Neural cell (in vitro differentiated cells): Measurements from ENCODE around the gene TRAPPC10. TPM values are rescaled to one million over a fixed set of nuclear protein-coding genes. Genes with fewer than 3 reads are reported as not detected.

Experiments used
- H2AFZ ChIP-seq: fragments of 200-600, 300-800 bp; sonication (generic), shearing (Covaris generic); 2 replicates; pipeline ENCODE4 v1.6.0; 2014; ENCODE audit warnings: low read depth, mild to moderate bottlenecking, antibody characterized with exemption, low read length, moderate library complexity
- H3F3A ChIP-seq: fragments of 200-600 bp; shearing (Covaris generic); 2 replicates; pipeline ENCODE4 v1.6.1; 2016; ENCODE audit warnings: mild to moderate bottlenecking, moderate library complexity, mixed read lengths, antibody characterized with exemption, low read length; ENCODE audit not compliant: insufficient read depth, poor library complexity, severe bottlenecking
- H3K27ac ChIP-seq: fragments of 200-600, 300-800 bp; sonication (generic), shearing (Covaris generic); 2 replicates; pipeline ENCODE4 v1.5.1; 2014; ENCODE audit warnings: mild to moderate bottlenecking, low read length, moderate library complexity
- H3K27me3 ChIP-seq: fragments of 300-800, 200-600 bp; sonication (generic), shearing (Covaris generic); 2 replicates; pipeline ENCODE4 v1.6.0; 2014; ENCODE audit warnings: mild to moderate bottlenecking, low read depth, low read length, moderate library complexity; ENCODE audit not compliant: insufficient read depth
- H3K36me3 ChIP-seq: fragments of 300-800, 200-600 bp; sonication (generic), shearing (Covaris generic); 2 replicates; pipeline ENCODE4 v1.5.1; 2014; ENCODE audit warnings: mild to moderate bottlenecking, antibody characterized with exemption, low read length, moderate library complexity; ENCODE audit not compliant: insufficient read depth
- H3K4me2 ChIP-seq: fragments of 300-800, 200-600 bp; sonication (generic), shearing (Covaris generic); 2 replicates; pipeline ENCODE4 v1.6.0; 2014; ENCODE audit warnings: mild to moderate bottlenecking, low read length
- H3K4me3 ChIP-seq: fragments of 300-800, 200-600 bp; sonication (generic), shearing (Covaris generic); 2 replicates; pipeline ENCODE4 v1.5.1; 2014; ENCODE audit warnings: mild to moderate bottlenecking, low read length, moderate library complexity
- H3K79me2 ChIP-seq: fragments of 200-600 bp; shearing (Covaris generic); replicated peaks from 2 replicates; pipeline ENCODE4 v1.6.0; 2014; ENCODE audit warnings: mild to moderate bottlenecking, low read length, moderate library complexity; ENCODE audit not compliant: insufficient read depth
- H3K9ac ChIP-seq: fragments of 300-800, 200-600 bp; sonication (generic), shearing (Covaris generic); 2 replicates; pipeline ENCODE4 v1.6.1; 2016; ENCODE audit warnings: mild to moderate bottlenecking, low read length, mixed read lengths
- H3K9me2 ChIP-seq: fragments of 200-600 bp; shearing (Covaris generic); 2 replicates; pipeline ENCODE4 v1.6.1; 2016; ENCODE audit warnings: mild to moderate bottlenecking, low read length, mixed read lengths; ENCODE audit not compliant: insufficient read depth
- H3K9me3 ChIP-seq: fragments of 200-600, 300-800 bp; sonication (generic), shearing (Covaris generic); 2 replicates; pipeline ENCODE4 v1.6.1; 2016; ENCODE audit warnings: mild to moderate bottlenecking, mixed run types, low read length, moderate library complexity, mixed read lengths
- H4K20me1 ChIP-seq: fragments of 200-600 bp; shearing (Covaris generic); 2 replicates; pipeline ENCODE4 v1.6.1; 2016; ENCODE audit warnings: mild to moderate bottlenecking, mixed run types; ENCODE audit not compliant: insufficient read depth
- EP300 ChIP-seq: fragments of 450-650 bp; conservative IDR thresholded peaks from 2 replicates; pipeline ENCODE4 v1.6.1; 2014; ENCODE audit warnings: antibody characterized with exemption, mild to moderate bottlenecking, moderate library complexity; ENCODE audit not compliant: poor library complexity, severe bottlenecking
- EZH2 ChIP-seq: fragments of 200-600, 300-800 bp; shearing (Covaris generic), sonication (generic); IDR thresholded peaks from 2 replicates; pipeline ENCODE4 v1.6.1; 2014; ENCODE audit warnings: antibody characterized with exemption, low read length, borderline replicate concordance, mild to moderate bottlenecking; ENCODE audit not compliant: insufficient read depth, poor library complexity, severe bottlenecking
- MXI1 ChIP-seq: fragments of 450-650 bp; conservative IDR thresholded peaks from 2 replicates; pipeline ENCODE4 v1.6.1; 2014; ENCODE audit warnings: antibody characterized with exemption, mild to moderate bottlenecking; ENCODE audit not compliant: poor library complexity, severe bottlenecking
- POLR2AphosphoS5 ChIP-seq: IDR thresholded peaks from 2 replicates; pipeline ENCODE4 v1.6.1; 2012
- RAD21 ChIP-seq: fragments of 450-650 bp; conservative IDR thresholded peaks from 2 replicates; pipeline ENCODE4 v1.6.1; 2014; ENCODE audit warnings: antibody characterized with exemption, mild to moderate bottlenecking, moderate library complexity
- SMC3 ChIP-seq: fragments of 450-650 bp; conservative IDR thresholded peaks from 2 replicates; pipeline ENCODE4 v1.6.1; 2014; ENCODE audit warnings: antibody characterized with exemption, mild to moderate bottlenecking, moderate library complexity; ENCODE audit not compliant: poor library complexity
- TAF1 ChIP-seq: IDR thresholded peaks from 2 replicates; pipeline ENCODE4 v1.6.1; 2012; ENCODE audit warnings: low read depth
- polyA plus RNA-seq: library from polyadenylated mRNA; depleted of rRNA; stranded (reverse); fragments of >200 nt; gene quantifications from 2 replicates; pipeline ENCODE4 v1.2.3, GENCODE V29; 2014
- TF ChIP-seq, protein P1 (sequence below): IDR thresholded peaks from 2 replicates; pipeline ENCODE4 v1.6.1; 2012; ENCODE audit warnings: borderline replicate concordance
- TF ChIP-seq, protein P2 (sequence below): fragments of 450-650 bp; IDR thresholded peaks from 2 replicates; pipeline ENCODE4 v1.5.1; 2014; ENCODE audit warnings: antibody characterized with exemption, mild to moderate bottlenecking, moderate library complexity; ENCODE audit not compliant: poor library complexity, severe bottlenecking

TRAPPC10 gene
- polyA plus RNA-seq, 1 donor from 2014 or later: 17.8 TPM

DNA sequence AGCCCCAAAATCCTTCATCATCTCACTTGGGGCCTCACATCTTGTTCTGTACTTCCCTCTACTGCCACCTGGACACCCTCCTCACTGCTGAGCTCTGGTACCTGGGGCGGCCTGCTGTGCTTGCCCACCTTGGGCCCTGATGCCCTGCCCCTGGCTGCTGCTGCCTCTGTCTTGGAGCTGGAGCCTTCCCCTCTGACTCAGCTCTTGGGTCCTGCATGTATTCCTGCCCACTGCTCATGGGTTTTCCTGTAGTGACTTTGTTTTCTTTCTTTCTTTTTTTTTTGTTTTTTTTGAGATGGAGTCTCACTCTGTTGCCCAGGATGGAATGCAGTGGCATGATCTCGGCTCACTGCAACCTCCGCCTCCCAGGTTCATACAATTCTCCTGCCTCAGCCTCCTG is 37.5 kb downstream of the TRAPPC10 start:
- Histone ChIP-seq H4K20me1 (no peaks in the 10 kb centered on the region), H2AFZ (no peak overlapping the region), H3K36me3 (peaks cover 3% of the 10 kb centered on the region), H3K4me3 (no peak overlapping the region), H3K79me2 (no peaks in the 10 kb centered on the region), H3K4me2 (no peak overlapping the region), H3K9me3 (no peaks in the 10 kb centered on the region), H3K27ac (no peak overlapping the region), H3K9me2 (no peaks in the 10 kb centered on the region), H3F3A (no peaks in the 10 kb centered on the region), H3K27me3 (no peaks in the 10 kb centered on the region), H3K9ac (no peak overlapping the region)
- TF ChIP-seq EP300 (no peak), MXI1 (no peak), EZH2 (no peak), POLR2AphosphoS5 (no peak), SMC3 (no peak), TAF1 (no peak)
- TF ChIP-seq, protein P1, sequence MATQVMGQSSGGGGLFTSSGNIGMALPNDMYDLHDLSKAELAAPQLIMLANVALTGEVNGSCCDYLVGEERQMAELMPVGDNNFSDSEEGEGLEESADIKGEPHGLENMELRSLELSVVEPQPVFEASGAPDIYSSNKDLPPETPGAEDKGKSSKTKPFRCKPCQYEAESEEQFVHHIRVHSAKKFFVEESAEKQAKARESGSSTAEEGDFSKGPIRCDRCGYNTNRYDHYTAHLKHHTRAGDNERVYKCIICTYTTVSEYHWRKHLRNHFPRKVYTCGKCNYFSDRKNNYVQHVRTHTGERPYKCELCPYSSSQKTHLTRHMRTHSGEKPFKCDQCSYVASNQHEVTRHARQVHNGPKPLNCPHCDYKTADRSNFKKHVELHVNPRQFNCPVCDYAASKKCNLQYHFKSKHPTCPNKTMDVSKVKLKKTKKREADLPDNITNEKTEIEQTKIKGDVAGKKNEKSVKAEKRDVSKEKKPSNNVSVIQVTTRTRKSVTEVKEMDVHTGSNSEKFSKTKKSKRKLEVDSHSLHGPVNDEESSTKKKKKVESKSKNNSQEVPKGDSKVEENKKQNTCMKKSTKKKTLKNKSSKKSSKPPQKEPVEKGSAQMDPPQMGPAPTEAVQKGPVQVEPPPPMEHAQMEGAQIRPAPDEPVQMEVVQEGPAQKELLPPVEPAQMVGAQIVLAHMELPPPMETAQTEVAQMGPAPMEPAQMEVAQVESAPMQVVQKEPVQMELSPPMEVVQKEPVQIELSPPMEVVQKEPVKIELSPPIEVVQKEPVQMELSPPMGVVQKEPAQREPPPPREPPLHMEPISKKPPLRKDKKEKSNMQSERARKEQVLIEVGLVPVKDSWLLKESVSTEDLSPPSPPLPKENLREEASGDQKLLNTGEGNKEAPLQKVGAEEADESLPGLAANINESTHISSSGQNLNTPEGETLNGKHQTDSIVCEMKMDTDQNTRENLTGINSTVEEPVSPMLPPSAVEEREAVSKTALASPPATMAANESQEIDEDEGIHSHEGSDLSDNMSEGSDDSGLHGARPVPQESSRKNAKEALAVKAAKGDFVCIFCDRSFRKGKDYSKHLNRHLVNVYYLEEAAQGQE: no peak
- TF ChIP-seq, protein P2, sequence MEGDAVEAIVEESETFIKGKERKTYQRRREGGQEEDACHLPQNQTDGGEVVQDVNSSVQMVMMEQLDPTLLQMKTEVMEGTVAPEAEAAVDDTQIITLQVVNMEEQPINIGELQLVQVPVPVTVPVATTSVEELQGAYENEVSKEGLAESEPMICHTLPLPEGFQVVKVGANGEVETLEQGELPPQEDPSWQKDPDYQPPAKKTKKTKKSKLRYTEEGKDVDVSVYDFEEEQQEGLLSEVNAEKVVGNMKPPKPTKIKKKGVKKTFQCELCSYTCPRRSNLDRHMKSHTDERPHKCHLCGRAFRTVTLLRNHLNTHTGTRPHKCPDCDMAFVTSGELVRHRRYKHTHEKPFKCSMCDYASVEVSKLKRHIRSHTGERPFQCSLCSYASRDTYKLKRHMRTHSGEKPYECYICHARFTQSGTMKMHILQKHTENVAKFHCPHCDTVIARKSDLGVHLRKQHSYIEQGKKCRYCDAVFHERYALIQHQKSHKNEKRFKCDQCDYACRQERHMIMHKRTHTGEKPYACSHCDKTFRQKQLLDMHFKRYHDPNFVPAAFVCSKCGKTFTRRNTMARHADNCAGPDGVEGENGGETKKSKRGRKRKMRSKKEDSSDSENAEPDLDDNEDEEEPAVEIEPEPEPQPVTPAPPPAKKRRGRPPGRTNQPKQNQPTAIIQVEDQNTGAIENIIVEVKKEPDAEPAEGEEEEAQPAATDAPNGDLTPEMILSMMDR: no peak

DNA sequence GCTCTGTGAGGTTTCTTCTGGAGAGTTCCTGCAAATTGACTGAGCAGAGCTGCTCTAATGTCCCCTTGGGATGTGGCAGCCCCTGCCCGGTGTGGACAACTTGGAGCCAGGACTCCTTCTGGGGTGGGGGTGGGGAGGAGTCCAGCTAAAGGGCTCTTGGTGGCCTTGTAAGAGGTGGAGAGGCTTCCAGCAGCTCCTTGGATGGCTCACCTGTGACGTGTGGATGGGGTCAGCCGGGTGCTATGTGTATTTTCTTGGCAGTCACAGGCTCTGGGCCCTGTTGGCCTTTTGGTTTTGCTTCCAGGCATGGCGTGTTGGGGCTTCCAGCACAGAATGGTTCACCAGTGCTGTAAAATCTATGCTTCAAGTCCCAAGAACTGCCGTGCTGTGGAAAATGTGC is 38.2 kb downstream of the TRAPPC10 start:
- no peaks in the 10 kb centered on the region for H3F3A ChIP-seq
- no peaks in the 10 kb centered on the region for H3K27me3 ChIP-seq
- no peak overlapping the region for H2AFZ ChIP-seq
- H3K9me3 ChIP-seq: no peaks in the 10 kb centered on the region
- H3K79me2 ChIP-seq: no peaks in the 10 kb centered on the region
- no peaks in the 10 kb centered on the region for H4K20me1 ChIP-seq
- H3K9me2 ChIP-seq: no peaks in the 10 kb centered on the region
- no peak overlapping the region for H3K9ac ChIP-seq
- no peak overlapping the region for H3K4me3 ChIP-seq
- H3K4me2 ChIP-seq: no peak overlapping the region
- no peak overlapping the region for H3K27ac ChIP-seq
- TF ChIP-seq MXI1 (no peak), TAF1 (no peak), SMC3 (no peak), POLR2AphosphoS5 (no peak), RAD21 (no peak), EP300 (no peak), EZH2 (no peak)
- TF ChIP-seq, protein P2: no peak
- TF ChIP-seq, protein P1: no peak
- H3K36me3 ChIP-seq: peaks cover 3% of the 10 kb centered on the region
